ENCODE results near the gene DCHS2. TPM values are rescaled to one million over a fixed set of nuclear protein-coding genes. Genes with fewer than 3 reads are reported as not detected.

DCHS2 gene
- total RNA-seq, 4 donors from 2014 or later = 0.40 to 1.4 (median 0.61) TPM

GRCh38 chr4:154329268-154329868 is 162.2 kb downstream of the DCHS2 start:
- peak in 3 of 6 experiments; percentile 45 to 55 (median 47) for TF ChIP-seq CTCF (IDR thresholded peaks at IDR 0.05)
- no peak for TF ChIP-seq POLR2A (IDR thresholded peaks at IDR 0.05)
- H3K4me1 ChIP-seq = peaks cover 0 to 6% of the 10 kb centered on the region in 2 donors
- H3K4me3 ChIP-seq (replicated peaks in 1 of 3) = no peak overlapping the region
- intact Hi-C loops (cut with DNase I) = loop anchor here (10.0 kb wide), 1 partner anchor 285 kb away; the partner anchor contains the start of gene FGG
- no peaks in the 10 kb centered on the region for H3K27me3 ChIP-seq
- H3K36me3 ChIP-seq = no peaks in the 10 kb centered on the region
- whole genome bisulfite sequencing, 2 donors = 72 to 79% methylated on average over 11 of the region's 11 CpGs
- DNase-seq = peak in 1 of 2 donors; percentile 12
- H3K9me3 ChIP-seq = no peaks in the 10 kb centered on the region
- no peak overlapping the region for H3K27ac ChIP-seq

GRCh38 chr4:154328030-154328429 is 163.6 kb downstream of the DCHS2 start:
- 74 to 77% methylated on average over 1 of the region's 1 CpG for WGBS, 2 donors
- Histone ChIP-seq H3K9me3 (no peaks in the 10 kb centered on the region), H3K4me1 (peaks cover 0 to 6% of the 10 kb centered on the region in 2 donors), H3K27me3 (no peaks in the 10 kb centered on the region), H3K36me3 (no peaks in the 10 kb centered on the region), H3K27ac (no peak overlapping the region), H3K4me3 (replicated peaks in 1 of 3) (no peak overlapping the region)
- intact Hi-C loops (cut with DNase I) = loop anchor here (10.0 kb wide), 1 partner anchor 287 kb away; the partner anchor contains the start of gene FGG
- DNase-seq = no peak
- TF ChIP-seq CTCF (IDR thresholded peaks at IDR 0.05) = no peak
- TF ChIP-seq POLR2A (IDR thresholded peaks at IDR 0.05) = no peak

GRCh38 chr4:154320521-154320920 is 171.1 kb downstream of the DCHS2 start:
- Histone ChIP-seq H3K4me1 (no peaks in the 10 kb centered on the region), H3K27ac (no peak overlapping the region), H3K4me3 (replicated peaks in 1 of 3) (no peak overlapping the region), H3K36me3 (no peaks in the 10 kb centered on the region), H3K9me3 (no peaks in the 10 kb centered on the region), H3K27me3 (no peaks in the 10 kb centered on the region)
- no peak for DNase-seq
- no peak for TF ChIP-seq CTCF (IDR thresholded peaks at IDR 0.05)
- TF ChIP-seq POLR2A (IDR thresholded peaks at IDR 0.05) = no peak
- WGBS, 2 donors = 73 to 82% methylated on average over 6 of the region's 6 CpGs
- intact Hi-C loops (cut with DNase I) = loop anchor here (10.0 kb wide), 1 partner anchor 294 kb away; the partner anchor contains the start of gene FGG

- Histone ChIP-seq H3K36me3 (no peaks in the 10 kb centered on the region), H3K4me3 (replicated peaks in 1 of 3) (no peak overlapping the region), H3K27ac (no peak overlapping the region), H3K4me1 (no peaks in the 10 kb centered on the region), H3K9me3 (no peaks in the 10 kb centered on the region), H3K27me3 (no peaks in the 10 kb centered on the region)
- 96 to 98% methylated on average over 1 of the region's 1 CpG for WGBS, 2 donors
- DNase-seq = no peak
- intact Hi-C loops (cut with DNase I) = loop anchor here (10.0 kb wide), 1 partner anchor 295 kb away; the partner anchor contains the start of gene FGG
- TF ChIP-seq POLR2A (IDR thresholded peaks at IDR 0.05) (no peak), CTCF (IDR thresholded peaks at IDR 0.05) (no peak)
Observed at GRCh38 chr4:154319736-154320135, 171.9 kb downstream of the DCHS2 start.

- TF ChIP-seq POLR2A (IDR thresholded peaks at IDR 0.05) (no peak), CTCF (IDR thresholded peaks at IDR 0.05) (no peak)
- Histone ChIP-seq H3K9me3 (no peaks in the 10 kb centered on the region), H3K4me1 (no peaks in the 10 kb centered on the region), H3K4me3 (replicated peaks in 1 of 3) (no peak overlapping the region), H3K27ac (no peak overlapping the region), H3K36me3 (no peaks in the 10 kb centered on the region), H3K27me3 (no peaks in the 10 kb centered on the region)
- DNase-seq = no peak
- intact Hi-C loops (cut with DNase I) = no loop called here
- 82 to 90% methylated on average over 2 of the region's 2 CpGs for WGBS, 2 donors
Observed at GRCh38 chr4:154317201-154317999, 174.2 kb downstream of the DCHS2 start.
